Mesenchymal stem cell (in vitro differentiated cells and primary cell): ENCODE results near the gene NXPH1.

Source experiments
- DNase-seq: peaks from one replicate; pipeline ENCODE4 v3.0.0-alpha.2; 2013
- H2AFZ ChIP-seq: one replicate; pipeline ENCODE4 v1.6.1; 2013; ENCODE audit warnings: low read depth, mild to moderate bottlenecking, control low read depth, inconsistent platforms, low read length, moderate library complexity
- H2AK5ac ChIP-seq: 2 replicates; pipeline ENCODE4 v1.6.1; 2013; ENCODE audit warnings: low read length, moderate library complexity, mild to moderate bottlenecking, inconsistent platforms; ENCODE audit not compliant: severe bottlenecking
- H2BK120ac ChIP-seq: one replicate; pipeline ENCODE4 v1.6.1; 2013; ENCODE audit warnings: low read depth, mild to moderate bottlenecking, inconsistent platforms, low read length, moderate library complexity
- H2BK12ac ChIP-seq, 2 experiments: one replicate each; pipeline ENCODE4 v1.6.1; 2013; ENCODE audit warnings: inconsistent platforms in 2 of 2, low read length in 2 of 2, mild to moderate bottlenecking in 2 of 2, moderate library complexity in 2 of 2, control low read depth in 1 of 2
- H2BK15ac ChIP-seq: one replicate; pipeline ENCODE4 v1.6.1; 2013; ENCODE audit warnings: mild to moderate bottlenecking, low read depth, inconsistent platforms; ENCODE audit not compliant: poor library complexity, severe bottlenecking
- H2BK5ac ChIP-seq: 2 replicates; pipeline ENCODE4 v1.6.1; 2013; ENCODE audit warnings: low read depth, mild to moderate bottlenecking, low read length, control low read depth, inconsistent platforms; ENCODE audit not compliant: poor library complexity, severe bottlenecking
- H3K14ac ChIP-seq, 2 experiments: one replicate each; pipeline ENCODE4 v1.6.1; 2013; ENCODE audit warnings: inconsistent platforms in 2 of 2, low read length in 2 of 2, control low read depth in 1 of 2, mild to moderate bottlenecking in 1 of 2, moderate library complexity in 1 of 2
- H3K18ac ChIP-seq, 2 experiments: one replicate each; pipeline ENCODE4 v1.6.1; 2013; ENCODE audit warnings: inconsistent platforms in 2 of 2, low read length in 2 of 2, control low read depth in 1 of 2, low read depth in 1 of 2, mild to moderate bottlenecking in 1 of 2
- H3K23ac ChIP-seq, 2 experiments: one replicate each; pipeline ENCODE4 v1.6.1; 2013; ENCODE audit warnings: inconsistent platforms in 2 of 2, low read length in 2 of 2, mild to moderate bottlenecking in 2 of 2, moderate library complexity in 2 of 2, control low read depth in 1 of 2
- H3K27ac ChIP-seq: 2 replicates; pipeline ENCODE4 v1.5.1; 2013; ENCODE audit warnings: mild to moderate bottlenecking, moderate library complexity, low read length, control low read depth, inconsistent platforms; ENCODE audit not compliant: poor library complexity, severe bottlenecking
- H3K27me3 ChIP-seq, 2 experiments: 2 replicates each; pipeline versions ENCODE4 v1.6.1 to v1.7.0; 2013; ENCODE audit warnings: low read length in 2 of 2, mild to moderate bottlenecking in 2 of 2, moderate library complexity in 2 of 2, control low read depth in 1 of 2, inconsistent platforms in 1 of 2; ENCODE audit not compliant: control insufficient read depth in 1 of 2, insufficient read depth in 1 of 2
- H3K36me3 ChIP-seq, 2 experiments: 2 replicates each; pipeline versions ENCODE4 v1.6.1 to v1.7.0; 2013; ENCODE audit warnings: low read length in 2 of 2, control low read depth in 1 of 2, inconsistent platforms in 1 of 2, low read depth in 1 of 2, mild to moderate bottlenecking in 1 of 2; ENCODE audit not compliant: insufficient read depth in 2 of 2, control insufficient read depth in 1 of 2
- H3K4ac ChIP-seq, 2 experiments: one replicate each; pipeline ENCODE4 v1.6.1; 2013; ENCODE audit warnings: inconsistent platforms in 2 of 2, low read length in 2 of 2, mild to moderate bottlenecking in 2 of 2, moderate library complexity in 2 of 2, control low read depth in 1 of 2, low read depth in 1 of 2
- H3K4me1 ChIP-seq: 2 replicates; pipeline ENCODE4 v1.6.1; 2013; ENCODE audit warnings: low read depth, low read length, control low read depth; ENCODE audit not compliant: control insufficient read depth, insufficient read depth
- H3K4me2 ChIP-seq: 2 replicates; pipeline ENCODE4 v1.6.1; 2013; ENCODE audit warnings: low read length, mild to moderate bottlenecking, inconsistent platforms; ENCODE audit not compliant: poor library complexity, severe bottlenecking
- H3K4me3 ChIP-seq, 2 experiments: 2 replicates each; pipeline versions ENCODE4 v1.5.1 to v1.7.0; 2013; ENCODE audit warnings: low read length in 2 of 2, mild to moderate bottlenecking in 2 of 2, control low read depth in 1 of 2, low read depth in 1 of 2; ENCODE audit not compliant: insufficient read depth in 1 of 2
- H3K79me1 ChIP-seq: replicated peaks from 2 replicates; pipeline ENCODE4 v1.6.1; 2013; ENCODE audit warnings: mild to moderate bottlenecking, control low read depth, low read length, inconsistent platforms; ENCODE audit not compliant: poor library complexity, severe bottlenecking
- H3K9ac ChIP-seq: 2 replicates; pipeline ENCODE4 v1.7.0; 2013; ENCODE audit warnings: mild to moderate bottlenecking, low read length, moderate library complexity
- H3K9me3 ChIP-seq: 2 replicates; pipeline ENCODE4 v1.7.0; 2013; ENCODE audit warnings: mild to moderate bottlenecking, low read length; ENCODE audit not compliant: control insufficient read depth
- H4K8ac ChIP-seq: one replicate; pipeline ENCODE4 v1.6.1; 2013; ENCODE audit warnings: inconsistent platforms, mild to moderate bottlenecking, low read length, moderate library complexity
- H4K91ac ChIP-seq: one replicate; pipeline ENCODE4 v1.6.1; 2013; ENCODE audit warnings: mild to moderate bottlenecking, low read length, inconsistent platforms
- WGBS: methylation state at CpG from one replicate; pipeline ENCODE4 v1.1.7; 2013; ENCODE audit warnings: mixed read lengths; 5-methylcytosine and 5-hydroxymethylcytosine counted together

Gene NXPH1

DNA sequence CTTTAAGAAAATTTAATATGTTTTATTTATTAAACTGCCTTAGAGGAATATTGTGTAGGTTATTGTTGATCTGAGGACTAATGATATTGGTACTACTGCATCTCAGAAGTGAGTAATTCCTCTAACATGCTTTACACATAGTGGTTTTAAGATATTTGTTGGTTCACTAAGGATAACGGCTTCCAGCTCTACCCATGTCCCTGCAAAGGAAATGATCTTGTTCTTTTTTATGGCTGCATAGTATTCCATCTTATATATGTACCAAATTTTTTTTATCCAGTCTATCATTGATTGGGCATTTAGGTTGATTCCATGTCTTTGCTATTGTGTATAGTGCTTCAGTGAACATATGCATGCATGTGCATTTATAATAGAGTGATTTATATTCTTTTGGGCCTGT, 20.1 kb downstream of the NXPH1 start:
- H2BK120ac ChIP-seq = no peak overlapping the region
- no peak overlapping the region for H3K23ac ChIP-seq
- peaks cover 9% of the 10 kb centered on the region for H3K9me3 ChIP-seq
- no peak overlapping the region for H2BK12ac ChIP-seq
- H3K4me3 ChIP-seq = no peak overlapping the region
- no peak overlapping the region for H3K27ac ChIP-seq
- H2AFZ ChIP-seq = no peak overlapping the region
- H3K4ac ChIP-seq = no peak overlapping the region
- no peak overlapping the region for H3K14ac ChIP-seq
- H3K36me3 ChIP-seq = no peaks in the 10 kb centered on the region
- no peak for DNase-seq
- H4K8ac ChIP-seq = no peak overlapping the region
- no peak overlapping the region for H2BK5ac ChIP-seq
- no peaks in the 10 kb centered on the region for H3K27me3 ChIP-seq
- H4K91ac ChIP-seq = no peak overlapping the region
- H3K4me2 ChIP-seq = no peak overlapping the region
- no peaks in the 10 kb centered on the region for H3K79me1 ChIP-seq
- no peak overlapping the region for H3K9ac ChIP-seq
- WGBS = no CpG with 5 or more reads among the region's 1 CpG
- no peak overlapping the region for H2BK15ac ChIP-seq
- H3K4me1 ChIP-seq = no peaks in the 10 kb centered on the region
- H2AK5ac ChIP-seq = no peak overlapping the region
- no peak overlapping the region for H3K18ac ChIP-seq

DNA sequence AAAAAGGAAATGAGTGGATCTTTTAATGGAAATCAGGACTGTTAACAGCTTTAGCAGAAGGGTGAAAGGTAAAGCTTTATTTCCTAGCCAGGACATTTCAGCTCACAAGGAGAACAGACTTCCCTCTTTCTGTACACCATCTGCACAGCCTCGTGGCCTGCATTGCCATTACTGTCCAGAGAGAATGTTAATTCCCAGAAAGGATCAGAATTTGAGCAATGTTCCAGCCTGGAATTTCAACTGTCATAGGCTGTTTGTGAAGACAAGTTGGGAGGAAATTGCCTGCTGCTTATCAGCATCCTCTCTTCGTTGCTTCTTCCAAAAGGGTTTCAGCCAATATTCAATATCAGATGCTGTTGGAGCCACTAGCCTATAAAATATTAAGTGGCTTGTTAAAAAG, 22.0 kb downstream of the NXPH1 start:
- no peak overlapping the region for H4K8ac ChIP-seq
- no peak overlapping the region for H4K91ac ChIP-seq
- H3K4me1 ChIP-seq = no peaks in the 10 kb centered on the region
- 29% methylated on average over 1 of the region's 2 CpGs for whole genome bisulfite sequencing
- H3K4me3 ChIP-seq = no peak overlapping the region
- H3K14ac ChIP-seq = no peak overlapping the region
- no peaks in the 10 kb centered on the region for H3K36me3 ChIP-seq
- no peak overlapping the region for H2BK12ac ChIP-seq
- H3K9ac ChIP-seq = no peak overlapping the region
- no peak overlapping the region for H2BK15ac ChIP-seq
- no peaks in the 10 kb centered on the region for H3K79me1 ChIP-seq
- H3K23ac ChIP-seq = no peak overlapping the region
- DNase-seq = no peak
- H2BK120ac ChIP-seq = no peak overlapping the region
- H3K27me3 ChIP-seq = no peaks in the 10 kb centered on the region
- peaks cover 9% of the 10 kb centered on the region for H3K9me3 ChIP-seq
- H2AFZ ChIP-seq = no peak overlapping the region
- no peak overlapping the region for H3K18ac ChIP-seq
- no peak overlapping the region for H2BK5ac ChIP-seq
- no peak overlapping the region for H3K27ac ChIP-seq
- no peak overlapping the region for H3K4me2 ChIP-seq
- H2AK5ac ChIP-seq = no peak overlapping the region
- no peak overlapping the region for H3K4ac ChIP-seq

DNA sequence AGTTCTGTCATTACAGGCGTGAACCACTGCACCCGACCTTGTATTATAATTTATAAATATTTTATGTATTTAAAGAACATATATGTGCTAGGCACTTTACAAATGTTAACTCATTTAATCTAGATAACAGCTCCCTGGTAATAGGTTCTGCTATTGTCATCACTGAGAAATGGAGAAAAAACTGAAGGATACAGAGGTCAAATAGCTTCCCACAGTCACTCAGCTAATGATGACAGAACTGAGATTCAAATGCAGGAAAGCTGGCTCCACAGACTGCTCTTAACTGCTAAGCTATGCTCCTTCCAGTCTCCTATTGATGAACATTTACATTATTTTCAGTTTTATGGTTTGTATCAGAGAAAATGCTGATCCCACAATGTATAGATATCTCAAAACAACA, 28.9 kb downstream of the NXPH1 start:
- Histone ChIP-seq H3K27me3 (no peaks in the 10 kb centered on the region), H3K27ac (no peak overlapping the region), H3K18ac (no peak overlapping the region), H2BK12ac (no peak overlapping the region), H2BK5ac (no peak overlapping the region), H3K14ac (no peak overlapping the region), H2AK5ac (no peak overlapping the region), H3K4me1 (no peaks in the 10 kb centered on the region), H2BK15ac (no peak overlapping the region), H3K9me3 (peaks cover 9% of the 10 kb centered on the region), H3K4ac (no peak overlapping the region), H3K9ac (no peak overlapping the region), H2BK120ac (no peak overlapping the region), H4K8ac (no peak overlapping the region), H3K36me3 (no peaks in the 10 kb centered on the region), H3K4me3 (no peak overlapping the region), H3K79me1 (no peaks in the 10 kb centered on the region), H3K23ac (no peak overlapping the region), H3K4me2 (no peak overlapping the region), H2AFZ (no peak overlapping the region), H4K91ac (no peak overlapping the region)
- WGBS = no CpG with 5 or more reads among the region's 2 CpGs
- no peak for DNase-seq

DNA sequence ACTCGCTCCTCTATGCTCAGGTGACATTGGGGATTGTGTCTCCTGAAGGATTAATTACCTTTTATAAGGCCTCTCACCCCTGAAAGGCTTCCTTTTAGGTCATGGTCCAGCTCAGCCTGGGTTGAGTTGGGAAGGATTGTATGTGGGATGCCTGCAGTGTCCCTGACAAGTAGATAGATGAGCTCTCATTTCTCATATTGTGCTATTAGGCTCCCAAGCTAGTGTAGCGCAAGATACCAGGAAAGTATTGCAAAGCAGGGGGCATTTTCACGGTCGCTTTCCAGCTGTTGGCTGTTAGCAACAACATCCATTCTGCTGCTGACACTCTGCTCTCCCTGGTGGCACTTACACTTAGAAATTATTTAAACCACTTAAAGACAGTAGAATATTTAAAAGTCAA, 31.9 kb downstream of the NXPH1 start:
- Histone ChIP-seq H4K91ac (no peak overlapping the region), H3K79me1 (no peaks in the 10 kb centered on the region), H2BK15ac (no peak overlapping the region), H2BK120ac (no peak overlapping the region), H3K18ac (no peak overlapping the region), H3K4me3 (no peak overlapping the region), H3K4me2 (no peak overlapping the region), H3K4ac (no peak overlapping the region), H2BK12ac (no peak overlapping the region), H4K8ac (no peak overlapping the region), H3K9me3 (peaks cover 10% of the 10 kb centered on the region), H3K4me1 (no peaks in the 10 kb centered on the region), H2AFZ (no peak overlapping the region), H2BK5ac (no peak overlapping the region), H3K27me3 (no peaks in the 10 kb centered on the region), H3K36me3 (no peaks in the 10 kb centered on the region), H3K14ac (no peak overlapping the region), H3K9ac (no peak overlapping the region), H3K27ac (no peak overlapping the region), H3K23ac (no peak overlapping the region), H2AK5ac (no peak overlapping the region)
- no peak for DNase-seq
- WGBS = 89% methylated on average over 3 of the region's 4 CpGs
